ENCODE data around the gene CORO1C. TPM values are rescaled to one million over a fixed set of nuclear protein-coding genes. Genes with fewer than 3 reads are reported as not detected.

The CORO1C gene
- total and polyA plus RNA-seq, 10 donors = 12.0 to 119 (median 74.8) TPM

DNA sequence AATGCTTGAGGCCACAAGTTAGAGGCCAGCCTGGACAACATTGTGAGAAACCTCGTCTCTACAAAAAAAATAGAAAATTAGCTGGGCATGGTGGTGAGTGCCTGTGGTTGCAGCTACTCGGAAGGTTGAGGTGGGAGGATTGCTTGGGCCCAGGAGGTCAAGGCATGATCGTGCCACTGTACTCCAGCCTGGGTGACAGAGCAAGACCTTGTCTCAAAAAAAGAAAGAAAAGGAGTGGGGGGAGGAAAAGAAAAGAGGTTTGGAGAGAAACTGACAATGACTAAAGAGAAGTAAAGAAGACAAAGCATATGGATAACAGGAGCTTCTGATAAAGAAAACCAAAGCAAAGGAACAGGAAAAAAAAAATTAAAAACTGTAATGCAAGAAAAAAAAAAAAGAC is 60.2 kb downstream of the CORO1C start:
- TF ChIP-seq POLR2A (IDR thresholded peaks at IDR 0.05) (no peak), POLR2AphosphoS5 (IDR thresholded peaks at IDR 0.05) (no peak)
- Histone ChIP-seq H3K9me3 (no peaks in the 10 kb centered on the region), H3K27ac (no peak overlapping the region), H3K36me3 (peaks cover 0 to 36% (median 1%) of the 10 kb centered on the region in 6 donors), H3K4me3 (no peak overlapping the region), H3K27me3 (replicated peaks in 1 of 7) (no peaks in the 10 kb centered on the region), H3K4me1 (peaks cover 14 to 30% (median 28%) of the 10 kb centered on the region in 6 donors)
- DNase-seq = no peak
- intact Hi-C loops (cut with DNase I; ENCODE audit: low total_unique reads) = no loop called here
- 77 to 90% (median 82%) methylated on average over 3 of the region's 3 CpGs for whole genome bisulfite sequencing, 5 donors

GRCh38 chr12:108670066-108670631 is 61.2 kb downstream of the CORO1C start:
- Histone ChIP-seq H3K4me3 (no peak overlapping the region), H3K4me1 (peaks cover 22 to 40% (median 37%) of the 10 kb centered on the region in 6 donors), H3K27ac (no peak overlapping the region), H3K9me3 (no peaks in the 10 kb centered on the region), H3K27me3 (replicated peaks in 1 of 7) (no peaks in the 10 kb centered on the region), H3K36me3 (peaks cover 0 to 26% (median 0%) of the 10 kb centered on the region in 6 donors)
- WGBS, 5 donors = 84 to 88% (median 85%) methylated on average over 7 of the region's 7 CpGs
- DNase-seq = no peak
- TF ChIP-seq, protein P1, sequence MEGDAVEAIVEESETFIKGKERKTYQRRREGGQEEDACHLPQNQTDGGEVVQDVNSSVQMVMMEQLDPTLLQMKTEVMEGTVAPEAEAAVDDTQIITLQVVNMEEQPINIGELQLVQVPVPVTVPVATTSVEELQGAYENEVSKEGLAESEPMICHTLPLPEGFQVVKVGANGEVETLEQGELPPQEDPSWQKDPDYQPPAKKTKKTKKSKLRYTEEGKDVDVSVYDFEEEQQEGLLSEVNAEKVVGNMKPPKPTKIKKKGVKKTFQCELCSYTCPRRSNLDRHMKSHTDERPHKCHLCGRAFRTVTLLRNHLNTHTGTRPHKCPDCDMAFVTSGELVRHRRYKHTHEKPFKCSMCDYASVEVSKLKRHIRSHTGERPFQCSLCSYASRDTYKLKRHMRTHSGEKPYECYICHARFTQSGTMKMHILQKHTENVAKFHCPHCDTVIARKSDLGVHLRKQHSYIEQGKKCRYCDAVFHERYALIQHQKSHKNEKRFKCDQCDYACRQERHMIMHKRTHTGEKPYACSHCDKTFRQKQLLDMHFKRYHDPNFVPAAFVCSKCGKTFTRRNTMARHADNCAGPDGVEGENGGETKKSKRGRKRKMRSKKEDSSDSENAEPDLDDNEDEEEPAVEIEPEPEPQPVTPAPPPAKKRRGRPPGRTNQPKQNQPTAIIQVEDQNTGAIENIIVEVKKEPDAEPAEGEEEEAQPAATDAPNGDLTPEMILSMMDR (IDR thresholded peaks at IDR 0.05 in 8 of 11, conservative IDR thresholded peaks at IDR 0.05 in 3 of 11) = no peak
- no peak for TF ChIP-seq POLR2AphosphoS5 (IDR thresholded peaks at IDR 0.05)
- TF ChIP-seq POLR2A (IDR thresholded peaks at IDR 0.05) = no peak
- intact Hi-C loops (cut with DNase I; ENCODE audit: low total_unique reads) = no loop called here

DNA sequence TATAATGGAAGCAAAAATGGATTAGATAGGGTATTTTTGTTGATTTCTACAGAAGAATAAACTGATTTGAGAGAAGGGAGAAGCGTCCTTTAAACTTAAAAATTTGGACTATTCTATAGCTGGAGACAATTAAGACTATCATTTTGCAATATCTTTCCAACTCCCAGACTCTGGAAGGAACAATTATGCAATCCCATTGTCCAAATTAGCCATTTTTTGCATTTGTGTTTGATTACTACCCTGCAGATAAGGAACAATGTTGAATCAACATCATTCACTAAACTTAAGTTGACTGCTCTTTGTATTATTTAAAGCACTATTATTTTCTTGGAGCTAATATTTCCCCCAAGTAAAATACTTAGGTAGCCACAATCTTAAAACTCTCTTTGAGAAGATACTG is 62.8 kb downstream of the CORO1C start:
- peaks cover 35 to 56% (median 53%) of the 10 kb centered on the region in 6 donors for H3K4me1 ChIP-seq
- no peak for DNase-seq

DNA sequence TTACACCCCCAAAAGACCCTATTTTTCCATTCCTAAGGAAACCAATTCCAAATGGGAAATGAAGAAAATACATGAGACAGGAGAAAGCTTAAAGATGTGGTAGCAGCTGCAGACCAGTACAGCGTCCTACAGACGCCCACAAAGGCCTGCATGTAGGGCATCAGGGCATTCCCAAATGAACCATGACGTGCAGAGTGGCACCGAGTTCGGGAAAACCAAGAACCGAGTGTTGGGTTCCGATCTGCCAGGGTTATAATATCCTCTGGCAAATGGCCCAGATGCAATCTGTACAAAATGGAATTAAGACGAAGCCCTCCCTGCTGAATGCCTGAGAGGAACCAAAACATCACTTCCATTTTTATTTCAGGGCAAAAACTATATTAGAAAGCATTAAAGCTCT is 63.3 kb downstream of the CORO1C start:
- DNase-seq = no peak
- no peaks in the 10 kb centered on the region for H3K9me3 ChIP-seq
- H3K27ac ChIP-seq = peak overlapping the region in 6 of 8 donors; percentile 10 to 90 (median 86)
- H3K4me3 ChIP-seq = no peak overlapping the region
- peaks cover 0 to 9% (median 0%) of the 10 kb centered on the region in 6 donors for H3K36me3 ChIP-seq
- peaks cover 35 to 61% (median 57%) of the 10 kb centered on the region in 6 donors for H3K4me1 ChIP-seq
- 68 to 87% (median 79%) methylated on average over 8 of the region's 8 CpGs for WGBS, 5 donors
- intact Hi-C loops (cut with DNase I; ENCODE audit: low total_unique reads) = loop anchor here (5.0 to 10.0 kb wide), 4 partner anchors 67 to 427 kb away; partner anchors contain the start of genes ALKBH2, CORO1C, ISCU and SART3
- TF ChIP-seq, protein P1 (IDR thresholded peaks at IDR 0.05 in 8 of 11, conservative IDR thresholded peaks at IDR 0.05 in 3 of 11) = no peak
- TF ChIP-seq POLR2A (IDR thresholded peaks at IDR 0.05) (no peak), POLR2AphosphoS5 (IDR thresholded peaks at IDR 0.05) (no peak)
- no peaks in the 10 kb centered on the region for H3K27me3 ChIP-seq (replicated peaks in 1 of 7)

More for the DNA sequence above, 62.8 kb downstream of the CORO1C start:
- TF ChIP-seq, protein P1 (IDR thresholded peaks at IDR 0.05 in 8 of 11, conservative IDR thresholded peaks at IDR 0.05 in 3 of 11) = no peak
- TF ChIP-seq POLR2A (IDR thresholded peaks at IDR 0.05) = no peak
- TF ChIP-seq POLR2AphosphoS5 (IDR thresholded peaks at IDR 0.05) = no peak
- peaks cover 0 to 14% (median 0%) of the 10 kb centered on the region in 6 donors for H3K36me3 ChIP-seq
- H3K4me3 ChIP-seq = no peak overlapping the region
- H3K27me3 ChIP-seq (replicated peaks in 1 of 7) = no peaks in the 10 kb centered on the region
- intact Hi-C loops (cut with DNase I; ENCODE audit: low total_unique reads) = loop anchor here (5.0 to 10.0 kb wide), 4 partner anchors 66 to 426 kb away; partner anchors contain the start of genes ALKBH2, CORO1C, ISCU and SART3
- H3K27ac ChIP-seq = peak overlapping the region in 4 of 8 donors; percentile 10 to 90 (median 89)
- 77 to 98% (median 84%) methylated on average over 1 of the region's 1 CpG for WGBS, 5 donors
- H3K9me3 ChIP-seq = no peaks in the 10 kb centered on the region

All from spleen (tissue), 11 donors.